Neural progenitor cell (in vitro differentiated cells): Measurements from ENCODE around the gene SNRPF. TPM values are rescaled to one million over a fixed set of nuclear protein-coding genes. Genes with fewer than 3 reads are reported as not detected.

Source experiments
- DNase-seq: peaks from one replicate; pipeline ENCODE4 v3.0.0-alpha.2; 2016; ENCODE audit warnings: low spot score
- H2AFZ ChIP-seq: fragments of 200-600 bp; sonication (generic); replicated peaks from 2 replicates; pipeline ENCODE4 v1.6.1; 2016; ENCODE audit warnings: antibody characterized with exemption
- H3F3A ChIP-seq: fragments of 200-600 bp; sonication (generic); 2 replicates; pipeline ENCODE4 v1.6.1; 2016; ENCODE audit warnings: antibody characterized with exemption, low read depth
- H3K27ac ChIP-seq: fragments of 200-600 bp; sonication (generic); 2 replicates; pipeline ENCODE4 v1.5.1; 2016; ENCODE audit warnings: mild to moderate bottlenecking
- H3K27me3 ChIP-seq: fragments of 200-600 bp; sonication (generic); 2 replicates; pipeline ENCODE4 v1.6.1; 2016; ENCODE audit warnings: mild to moderate bottlenecking, moderate library complexity
- H3K36me3 ChIP-seq: fragments of 200-600 bp; sonication (generic); 2 replicates; pipeline ENCODE4 v1.5.1; 2016
- H3K4me1 ChIP-seq: fragments of 200-600 bp; sonication (generic); 2 replicates; pipeline ENCODE4 v1.6.1; 2016; ENCODE audit warnings: mixed run types
- H3K4me2 ChIP-seq: fragments of 200-600 bp; sonication (generic); 2 replicates; pipeline ENCODE4 v1.6.1; 2016
- H3K4me3 ChIP-seq: fragments of 200-600 bp; sonication (generic); 2 replicates; pipeline ENCODE4 v1.5.1; 2016
- H3K79me2 ChIP-seq: fragments of 200-600 bp; sonication (generic); 2 replicates; pipeline ENCODE4 v1.6.1; 2016; ENCODE audit warnings: low read depth
- H3K9ac ChIP-seq: fragments of 200-600 bp; sonication (generic); 2 replicates; pipeline ENCODE4 v1.6.1; 2016
- H3K9me3 ChIP-seq: fragments of 200-600 bp; sonication (generic); 2 replicates; pipeline ENCODE4 v1.5.1; 2016; ENCODE audit warnings: low read depth
- H4K20me1 ChIP-seq: fragments of 200-600 bp; sonication (generic); 2 replicates; pipeline ENCODE4 v1.6.1; 2016; ENCODE audit warnings: low read depth
- H3K27ac Mint-ChIP-seq: 3 replicates; pipeline ENCODE4 v1.8.0; 2021; ENCODE audit warnings: mixed read lengths
- H3K27me3 Mint-ChIP-seq: 2 replicates; pipeline ENCODE4 v1.8.0; 2022; ENCODE audit warnings: low read depth, mild to moderate bottlenecking, inconsistent platforms, moderate library complexity, mixed read lengths; ENCODE audit not compliant: insufficient read depth
- H3K36me3 Mint-ChIP-seq: 3 replicates; pipeline ENCODE4 v1.8.0; 2021; ENCODE audit warnings: mixed read lengths
- H3K4me1 Mint-ChIP-seq: 3 replicates; pipeline ENCODE4 v1.8.0; 2021; ENCODE audit warnings: mixed read lengths
- H3K4me3 Mint-ChIP-seq: 3 replicates; pipeline ENCODE4 v1.8.0; 2021; ENCODE audit warnings: mild to moderate bottlenecking, moderate library complexity, mixed read lengths
- H3K9me3 Mint-ChIP-seq: 3 replicates; pipeline ENCODE4 v1.8.0; 2020; ENCODE audit warnings: mixed read lengths
- EZH2 ChIP-seq: fragments of 200-600 bp; sonication (generic); IDR thresholded peaks from 2 replicates; pipeline ENCODE4 v1.6.1; 2017; ENCODE audit warnings: antibody characterized with exemption, mild to moderate bottlenecking, moderate library complexity
- EZH2phosphoT487 ChIP-seq: fragments of 200-600 bp; sonication (generic); IDR thresholded peaks from 2 replicates; pipeline ENCODE4 v1.6.1; 2017; ENCODE audit warnings: antibody characterized with exemption
- total RNA-seq: library from RNA; depleted of rRNA; stranded (reverse); fragments of >200 nt; gene quantifications from 2 replicates; pipeline ENCODE4 v1.2.3, GENCODE V29; 2015; ENCODE audit warnings: low replicate concordance
- TF ChIP-seq, protein P1 (sequence below): fragments of 200-600 bp; sonication (generic); IDR thresholded peaks from 2 replicates; pipeline ENCODE4 v1.5.1; 2017; ENCODE audit warnings: antibody characterized with exemption, mild to moderate bottlenecking

The SNRPF gene
- total RNA-seq, 1 donor from 2014 or later = 49.7 TPM

DNA sequence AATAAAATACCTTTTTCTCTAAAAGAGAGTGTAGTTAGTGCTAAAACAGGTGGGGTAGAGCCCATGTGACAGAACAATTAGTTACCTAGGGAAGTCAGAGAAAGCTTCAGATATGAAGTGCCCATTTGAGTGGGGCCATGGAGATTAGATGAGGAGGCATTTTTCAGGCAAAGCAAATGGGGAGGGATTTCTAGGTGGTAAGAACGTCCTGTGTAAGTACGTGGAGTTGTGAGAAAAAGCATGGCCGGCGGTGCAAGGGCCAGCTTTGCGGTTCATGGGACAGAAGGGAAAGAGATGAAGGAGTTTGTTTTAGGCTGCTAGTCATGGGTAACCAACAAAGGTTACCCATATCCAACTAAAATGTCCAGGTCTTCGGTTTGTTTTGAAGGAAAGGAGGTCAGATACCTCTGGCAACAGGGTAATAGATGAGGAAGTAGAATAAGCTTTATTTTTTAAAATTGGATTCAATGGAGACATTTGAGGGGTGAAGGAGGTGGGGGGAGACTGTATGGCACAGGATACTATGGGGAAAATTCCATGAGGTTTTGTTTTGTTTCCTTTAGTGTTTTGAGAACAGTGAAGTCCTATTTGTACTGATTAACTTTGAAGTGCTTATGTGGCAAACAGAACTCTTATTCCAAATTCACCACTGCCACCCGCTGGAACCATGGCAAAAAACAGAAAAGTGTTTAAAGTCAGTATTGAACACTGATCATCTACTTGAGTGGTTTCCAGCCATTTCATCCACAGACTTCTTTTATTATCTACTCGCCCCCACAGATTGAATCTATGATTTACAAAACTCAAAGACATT is 10.0 kb upstream of the SNRPF start:
- Histone ChIP-seq H3K36me3 (no peaks in the 10 kb centered on the region), H3K4me3 (no peak overlapping the region), H3K79me2 (no peaks in the 10 kb centered on the region), H3K27ac (no peak overlapping the region), H2AFZ (peak overlapping the region; percentile 26), H3K4me1 (no peaks in the 10 kb centered on the region), H3K27me3 (no peaks in the 10 kb centered on the region), H3K4me2 (no peak overlapping the region), H3F3A (no peaks in the 10 kb centered on the region), H3K9me3 (no peaks in the 10 kb centered on the region), H4K20me1 (no peaks in the 10 kb centered on the region), H3K9ac (no peak overlapping the region)
- no peaks in the 10 kb centered on the region for H3K36me3 Mint-ChIP-seq
- no peak overlapping the region for H3K4me3 Mint-ChIP-seq
- no peaks in the 10 kb centered on the region for H3K9me3 Mint-ChIP-seq
- no peak overlapping the region for H3K27ac Mint-ChIP-seq
- TF ChIP-seq EZH2 (no peak), EZH2phosphoT487 (no peak)
- TF ChIP-seq, protein P1, sequence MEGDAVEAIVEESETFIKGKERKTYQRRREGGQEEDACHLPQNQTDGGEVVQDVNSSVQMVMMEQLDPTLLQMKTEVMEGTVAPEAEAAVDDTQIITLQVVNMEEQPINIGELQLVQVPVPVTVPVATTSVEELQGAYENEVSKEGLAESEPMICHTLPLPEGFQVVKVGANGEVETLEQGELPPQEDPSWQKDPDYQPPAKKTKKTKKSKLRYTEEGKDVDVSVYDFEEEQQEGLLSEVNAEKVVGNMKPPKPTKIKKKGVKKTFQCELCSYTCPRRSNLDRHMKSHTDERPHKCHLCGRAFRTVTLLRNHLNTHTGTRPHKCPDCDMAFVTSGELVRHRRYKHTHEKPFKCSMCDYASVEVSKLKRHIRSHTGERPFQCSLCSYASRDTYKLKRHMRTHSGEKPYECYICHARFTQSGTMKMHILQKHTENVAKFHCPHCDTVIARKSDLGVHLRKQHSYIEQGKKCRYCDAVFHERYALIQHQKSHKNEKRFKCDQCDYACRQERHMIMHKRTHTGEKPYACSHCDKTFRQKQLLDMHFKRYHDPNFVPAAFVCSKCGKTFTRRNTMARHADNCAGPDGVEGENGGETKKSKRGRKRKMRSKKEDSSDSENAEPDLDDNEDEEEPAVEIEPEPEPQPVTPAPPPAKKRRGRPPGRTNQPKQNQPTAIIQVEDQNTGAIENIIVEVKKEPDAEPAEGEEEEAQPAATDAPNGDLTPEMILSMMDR = peak; percentile 52
- peaks cover 4% of the 10 kb centered on the region for H3K27me3 Mint-ChIP-seq
- DNase-seq = peak; percentile 49
- H3K4me1 Mint-ChIP-seq = peaks cover 8% of the 10 kb centered on the region

DNA sequence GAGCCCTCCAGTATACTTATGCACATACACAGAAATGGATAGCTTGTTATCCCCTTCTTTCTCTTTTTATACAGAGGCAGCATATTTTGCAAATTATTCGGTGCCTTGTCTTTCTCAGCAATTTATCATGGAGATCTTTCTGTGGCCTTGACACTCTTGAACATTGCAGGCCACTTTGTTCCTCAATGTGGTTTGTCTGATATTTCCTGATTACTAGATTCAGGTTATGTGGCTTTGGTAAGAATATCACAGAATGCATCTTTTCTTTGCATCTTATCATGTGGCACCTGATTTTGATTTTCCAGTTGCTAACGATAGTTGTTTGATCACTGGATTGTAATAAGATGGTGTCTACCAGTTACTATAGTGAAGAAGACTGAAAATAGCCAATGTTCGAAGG is 7.1 kb upstream of the SNRPF start:
- no peak for TF ChIP-seq EZH2
- TF ChIP-seq EZH2phosphoT487 = no peak
- TF ChIP-seq, protein P1 = no peak
- Mint-ChIP-seq H3K4me3 (no peak overlapping the region), H3K27ac (no peak overlapping the region), H3K36me3 (no peaks in the 10 kb centered on the region), H3K27me3 (peaks cover 3% of the 10 kb centered on the region), H3K9me3 (no peaks in the 10 kb centered on the region), H3K4me1 (peaks cover 14% of the 10 kb centered on the region)
- Histone ChIP-seq H4K20me1 (no peaks in the 10 kb centered on the region), H3K79me2 (no peaks in the 10 kb centered on the region), H3F3A (no peaks in the 10 kb centered on the region), H3K9ac (no peak overlapping the region), H3K27ac (no peak overlapping the region), H3K4me2 (no peak overlapping the region), H3K36me3 (no peaks in the 10 kb centered on the region), H3K4me3 (no peak overlapping the region), H2AFZ (no peak overlapping the region), H3K4me1 (no peaks in the 10 kb centered on the region), H3K9me3 (no peaks in the 10 kb centered on the region), H3K27me3 (no peaks in the 10 kb centered on the region)
- DNase-seq = no peak

DNA sequence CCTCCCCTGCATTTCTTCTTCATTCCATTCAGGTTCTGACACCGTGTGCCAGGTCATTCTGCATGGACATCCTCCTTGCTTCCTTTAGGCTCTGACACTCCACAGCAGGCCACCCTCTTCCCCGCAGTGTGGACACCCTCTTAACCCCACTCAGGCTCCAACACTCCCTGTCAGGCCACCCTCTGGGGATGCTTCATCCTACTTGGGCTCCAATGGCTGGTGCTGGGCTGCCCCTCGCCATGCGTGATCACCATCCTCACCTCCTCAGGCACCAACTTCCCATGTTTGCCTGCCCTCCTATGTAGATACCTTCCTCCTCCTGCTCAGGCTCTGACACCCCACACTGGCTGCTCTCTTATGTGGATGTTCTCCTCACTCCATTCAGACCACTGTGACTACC is 6.6 kb upstream of the SNRPF start:
- Histone ChIP-seq H3K4me1 (no peaks in the 10 kb centered on the region), H3K4me3 (no peak overlapping the region), H2AFZ (no peak overlapping the region), H4K20me1 (no peaks in the 10 kb centered on the region), H3K4me2 (no peak overlapping the region), H3K27me3 (no peaks in the 10 kb centered on the region), H3K79me2 (no peaks in the 10 kb centered on the region), H3K27ac (no peak overlapping the region), H3K36me3 (no peaks in the 10 kb centered on the region), H3K9ac (no peak overlapping the region), H3F3A (no peaks in the 10 kb centered on the region), H3K9me3 (no peaks in the 10 kb centered on the region)
- Mint-ChIP-seq H3K4me1 (peaks cover 14% of the 10 kb centered on the region), H3K9me3 (no peaks in the 10 kb centered on the region), H3K27ac (peak overlapping the region; percentile 26), H3K4me3 (no peak overlapping the region), H3K36me3 (no peaks in the 10 kb centered on the region), H3K27me3 (peaks cover 3% of the 10 kb centered on the region)
- no peak for DNase-seq
- TF ChIP-seq, protein P1 = no peak
